Measurements from ENCODE around the gene GPSM1.

DNA sequence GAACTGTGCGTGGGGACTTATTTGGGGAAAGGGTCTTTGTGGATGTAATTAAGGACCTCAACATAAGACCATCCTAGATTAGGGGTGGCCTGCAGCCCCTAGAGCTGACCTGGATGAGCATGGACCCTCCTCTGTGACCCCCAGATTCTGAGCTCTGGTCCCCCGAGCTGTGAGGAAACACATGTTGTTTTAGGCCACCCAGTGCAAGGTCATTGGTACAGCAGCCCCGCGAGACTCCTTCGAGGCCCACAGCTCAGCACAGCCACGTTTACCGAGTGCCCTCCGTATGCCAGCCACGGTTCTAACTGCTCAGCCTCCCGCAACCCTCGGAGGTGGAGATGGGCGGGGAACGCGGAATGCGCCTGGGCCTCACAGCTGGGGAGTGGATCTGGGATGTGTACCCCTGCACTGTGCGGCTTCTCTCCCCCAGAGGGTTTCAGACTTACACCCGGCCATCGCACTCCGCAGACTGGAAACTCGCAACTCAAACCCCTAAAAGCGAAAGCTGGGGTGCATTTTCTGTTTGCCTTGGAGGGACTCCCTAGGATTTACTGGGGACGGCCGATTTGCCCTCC is 4.5 kb upstream of the GPSM1 start:
- TF ChIP-seq, protein P1, sequence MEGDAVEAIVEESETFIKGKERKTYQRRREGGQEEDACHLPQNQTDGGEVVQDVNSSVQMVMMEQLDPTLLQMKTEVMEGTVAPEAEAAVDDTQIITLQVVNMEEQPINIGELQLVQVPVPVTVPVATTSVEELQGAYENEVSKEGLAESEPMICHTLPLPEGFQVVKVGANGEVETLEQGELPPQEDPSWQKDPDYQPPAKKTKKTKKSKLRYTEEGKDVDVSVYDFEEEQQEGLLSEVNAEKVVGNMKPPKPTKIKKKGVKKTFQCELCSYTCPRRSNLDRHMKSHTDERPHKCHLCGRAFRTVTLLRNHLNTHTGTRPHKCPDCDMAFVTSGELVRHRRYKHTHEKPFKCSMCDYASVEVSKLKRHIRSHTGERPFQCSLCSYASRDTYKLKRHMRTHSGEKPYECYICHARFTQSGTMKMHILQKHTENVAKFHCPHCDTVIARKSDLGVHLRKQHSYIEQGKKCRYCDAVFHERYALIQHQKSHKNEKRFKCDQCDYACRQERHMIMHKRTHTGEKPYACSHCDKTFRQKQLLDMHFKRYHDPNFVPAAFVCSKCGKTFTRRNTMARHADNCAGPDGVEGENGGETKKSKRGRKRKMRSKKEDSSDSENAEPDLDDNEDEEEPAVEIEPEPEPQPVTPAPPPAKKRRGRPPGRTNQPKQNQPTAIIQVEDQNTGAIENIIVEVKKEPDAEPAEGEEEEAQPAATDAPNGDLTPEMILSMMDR (IDR thresholded peaks at IDR 0.05; ENCODE audit: poor library complexity) = no peak
- TF ChIP-seq EZH2 (IDR thresholded peaks at IDR 0.05; ENCODE audit: borderline replicate concordance) (no peak), EZH2phosphoT487 (IDR thresholded peaks at IDR 0.05; ENCODE audit: low read depth, severe bottlenecking, unreplicated experiment) (no peak)
